Mesendoderm (in vitro differentiated cells): ENCODE data around the gene PSTPIP2.

Source experiments
- DNase-seq: peaks from one replicate; pipeline ENCODE4 v3.0.0; 2013
- H2AK5ac ChIP-seq: 2 replicates; pipeline ENCODE4 v1.6.1; 2013; ENCODE audit warnings: low read length, inconsistent platforms
- H2BK120ac ChIP-seq: 2 replicates; pipeline ENCODE4 v1.6.1; 2013; ENCODE audit warnings: low read depth, mild to moderate bottlenecking, low read length, moderate library complexity, mixed read lengths
- H2BK15ac ChIP-seq: replicated peaks from 2 replicates; pipeline ENCODE4 v1.6.1; 2013; ENCODE audit warnings: low read depth, mild to moderate bottlenecking, moderate library complexity
- H2BK5ac ChIP-seq: 2 replicates; pipeline ENCODE4 v1.6.1; 2013; ENCODE audit warnings: low read length, inconsistent platforms
- H3K18ac ChIP-seq: 2 replicates; pipeline ENCODE4 v1.6.1; 2013; ENCODE audit warnings: mild to moderate bottlenecking, low read length, mixed read lengths
- H3K23ac ChIP-seq: one replicate; pipeline ENCODE4 v1.6.1; 2013; ENCODE audit warnings: low read length
- H3K27ac ChIP-seq: 2 replicates; pipeline ENCODE4 v1.5.1; 2013; ENCODE audit warnings: low read depth, mild to moderate bottlenecking, inconsistent platforms, low read length, moderate library complexity
- H3K27me3 ChIP-seq: 2 replicates; pipeline ENCODE4 v1.6.1; 2013; ENCODE audit warnings: low read length, control low read depth, mild to moderate bottlenecking, inconsistent platforms; ENCODE audit not compliant: insufficient read depth, poor library complexity
- H3K36me3 ChIP-seq: 2 replicates; pipeline ENCODE4 v1.6.1; 2013; ENCODE audit warnings: low read length, inconsistent platforms; ENCODE audit not compliant: control insufficient read depth, insufficient read depth
- H3K4ac ChIP-seq: one replicate; pipeline ENCODE4 v1.6.1; 2013; ENCODE audit warnings: low read depth, mild to moderate bottlenecking, low read length, moderate library complexity
- H3K4me1 ChIP-seq: 2 replicates; pipeline ENCODE4 v1.6.1; 2013; ENCODE audit warnings: low read depth, low read length, inconsistent platforms; ENCODE audit not compliant: control insufficient read depth
- H3K4me2 ChIP-seq: 2 replicates; pipeline ENCODE4 v1.6.1; 2013; ENCODE audit warnings: low read length
- H3K4me3 ChIP-seq: 2 replicates; pipeline ENCODE4 v1.5.1; 2013; ENCODE audit warnings: mild to moderate bottlenecking, low read length
- H3K56ac ChIP-seq: one replicate; pipeline ENCODE4 v1.6.1; 2013; ENCODE audit warnings: low read length
- H3K79me1 ChIP-seq: 2 replicates; pipeline ENCODE4 v1.6.1; 2013; ENCODE audit warnings: low read length, inconsistent platforms
- H3K79me2 ChIP-seq: 2 replicates; pipeline ENCODE4 v1.6.1; 2013; ENCODE audit warnings: mild to moderate bottlenecking, low read length; ENCODE audit not compliant: control insufficient read depth, insufficient read depth
- H3K9ac ChIP-seq: 2 replicates; pipeline ENCODE4 v1.6.1; 2013; ENCODE audit warnings: low read length, inconsistent platforms
- H4K5ac ChIP-seq: one replicate; pipeline ENCODE4 v1.6.1; 2013; ENCODE audit warnings: low read length
- H4K8ac ChIP-seq: one replicate; pipeline ENCODE4 v1.6.1; 2013; ENCODE audit warnings: low read depth, mild to moderate bottlenecking, control low read depth, low read length, moderate library complexity
- WGBS: extraction: QIAGEN DNeasy Blood & Tissue Kit; methylation state at CpG from one replicate; pipeline ENCODE4 v1.1.7; 2013; ENCODE audit warnings: low lambda C conversion rate, missing lambda C conversion rate; ENCODE audit not compliant: insufficient coverage; ENCODE audit errors: extremely low coverage; 5-methylcytosine and 5-hydroxymethylcytosine counted together

The PSTPIP2 gene

GRCh38 chr18:45951016-45951714 lies 120.9 kb downstream of the PSTPIP2 start:
- H3K4me3 ChIP-seq: no peak overlapping the region

GRCh38 chr18:45945669-45946068 lies 126.4 kb downstream of the PSTPIP2 start:
- Histone ChIP-seq H4K5ac (no peak overlapping the region), H3K79me2 (no peaks in the 10 kb centered on the region), H3K4me2 (no peak overlapping the region), H3K18ac (no peak overlapping the region), H3K9ac (no peak overlapping the region), H3K4ac (no peak overlapping the region), H3K79me1 (no peaks in the 10 kb centered on the region), H3K56ac (no peak overlapping the region), H2BK5ac (no peak overlapping the region), H3K23ac (no peak overlapping the region), H3K36me3 (peaks cover 5% of the 10 kb centered on the region), H3K4me1 (no peaks in the 10 kb centered on the region), H3K27ac (no peak overlapping the region), H2BK15ac (no peak overlapping the region), H2BK120ac (no peak overlapping the region), H3K27me3 (no peaks in the 10 kb centered on the region), H3K4me3 (no peak overlapping the region), H4K8ac (no peak overlapping the region), H2AK5ac (no peak overlapping the region)
- DNase-seq: no peak
- no CpG with 5 or more reads among the region's 5 CpGs for WGBS

More at GRCh38 chr18:45951016-45951714, 120.9 kb downstream of the PSTPIP2 start:
- no peaks in the 10 kb centered on the region for H3K4me1 ChIP-seq
- no CpG with 5 or more reads among the region's 4 CpGs for WGBS
- H3K79me2 ChIP-seq: no peaks in the 10 kb centered on the region
- no peaks in the 10 kb centered on the region for H3K36me3 ChIP-seq
- H2AK5ac ChIP-seq: no peak overlapping the region
- no peak overlapping the region for H3K27ac ChIP-seq
- no peak overlapping the region for H2BK5ac ChIP-seq
- H3K79me1 ChIP-seq: no peaks in the 10 kb centered on the region
- H4K5ac ChIP-seq: no peak overlapping the region
- DNase-seq: peak; percentile 16
- H3K56ac ChIP-seq: no peak overlapping the region
- no peak overlapping the region for H3K23ac ChIP-seq
- H2BK120ac ChIP-seq: no peak overlapping the region
- H3K4ac ChIP-seq: no peak overlapping the region
- no peak overlapping the region for H4K8ac ChIP-seq
- H3K27me3 ChIP-seq: no peaks in the 10 kb centered on the region
- no peak overlapping the region for H2BK15ac ChIP-seq
- H3K9ac ChIP-seq: no peak overlapping the region
- no peak overlapping the region for H3K4me2 ChIP-seq
- no peak overlapping the region for H3K18ac ChIP-seq

- DNase-seq: no peak
These were observed 131.3 kb downstream of the PSTPIP2 start for GRCh38 chr18:45940724-45941123.

GRCh38 chr18:45939236-45939635 lies 132.8 kb downstream of the PSTPIP2 start:
- Histone ChIP-seq H3K27ac (no peak overlapping the region), H3K27me3 (no peaks in the 10 kb centered on the region), H3K4me2 (no peak overlapping the region), H2BK15ac (no peak overlapping the region), H3K4ac (no peak overlapping the region), H3K4me1 (no peaks in the 10 kb centered on the region), H3K79me1 (no peaks in the 10 kb centered on the region), H2BK5ac (no peak overlapping the region), H4K5ac (no peak overlapping the region), H2BK120ac (no peak overlapping the region), H4K8ac (no peak overlapping the region), H3K23ac (no peak overlapping the region), H3K79me2 (no peaks in the 10 kb centered on the region), H3K4me3 (no peak overlapping the region), H3K56ac (no peak overlapping the region), H3K18ac (no peak overlapping the region), H3K9ac (no peak overlapping the region), H2AK5ac (no peak overlapping the region), H3K36me3 (peaks cover 7% of the 10 kb centered on the region)
- no peak for DNase-seq
- no CpG with 5 or more reads among the region's 2 CpGs for WGBS

More at GRCh38 chr18:45940724-45941123, 131.3 kb downstream of the PSTPIP2 start:
- Histone ChIP-seq H4K5ac (no peak overlapping the region), H3K36me3 (peaks cover 7% of the 10 kb centered on the region), H3K56ac (no peak overlapping the region), H3K27me3 (no peaks in the 10 kb centered on the region), H3K9ac (no peak overlapping the region), H3K27ac (no peak overlapping the region), H2AK5ac (no peak overlapping the region), H3K79me1 (no peaks in the 10 kb centered on the region), H2BK120ac (no peak overlapping the region), H4K8ac (no peak overlapping the region), H3K4ac (no peak overlapping the region), H3K4me2 (no peak overlapping the region), H3K79me2 (no peaks in the 10 kb centered on the region), H3K4me3 (no peak overlapping the region), H2BK15ac (no peak overlapping the region), H3K4me1 (no peaks in the 10 kb centered on the region), H2BK5ac (no peak overlapping the region), H3K18ac (no peak overlapping the region), H3K23ac (no peak overlapping the region)
- no CpG with 5 or more reads among the region's 2 CpGs for WGBS

- H4K8ac ChIP-seq: no peak overlapping the region
- H3K4me2 ChIP-seq: no peak overlapping the region
- no peak overlapping the region for H3K18ac ChIP-seq
- H2BK15ac ChIP-seq: no peak overlapping the region
- no peak for DNase-seq
- no peak overlapping the region for H3K23ac ChIP-seq
- no peaks in the 10 kb centered on the region for H3K79me1 ChIP-seq
- H4K5ac ChIP-seq: no peak overlapping the region
- H3K79me2 ChIP-seq: no peaks in the 10 kb centered on the region
- no peaks in the 10 kb centered on the region for H3K27me3 ChIP-seq
- no peak overlapping the region for H2AK5ac ChIP-seq
- WGBS: no CpG with 5 or more reads among the region's 2 CpGs
- no peak overlapping the region for H3K56ac ChIP-seq
- H3K4ac ChIP-seq: no peak overlapping the region
- H2BK5ac ChIP-seq: no peak overlapping the region
- no peaks in the 10 kb centered on the region for H3K4me1 ChIP-seq
- H3K36me3 ChIP-seq: peaks cover 7% of the 10 kb centered on the region
- H3K9ac ChIP-seq: no peak overlapping the region
- H2BK120ac ChIP-seq: no peak overlapping the region
- no peak overlapping the region for H3K4me3 ChIP-seq
- no peak overlapping the region for H3K27ac ChIP-seq
These were observed 133.5 kb downstream of the PSTPIP2 start for GRCh38 chr18:45938488-45938935.
